Endothelial cell of umbilical vein (primary cell): ENCODE results near the gene GDPD4. TPM values are rescaled to one million over a fixed set of nuclear protein-coding genes. Genes with fewer than 3 reads are reported as not detected.

ENCODE experiments used
- BruUV-seq: library from RNA; stranded (reverse); fragments of 400-500 nt; replicated peaks from 2 replicates; lab custom pipeline; 2021; lab: Mats Ljungman, UMichigan
- CTCF ChIA-PET: fragments of 300-600, 350-600 bp; sonication (Branson Sonifier 250); formaldehyde crosslinking; loops from one replicate; lab custom pipeline; 2021; ENCODE audit warnings: antibody characterized with exemption, inconsistent platforms; lab: Charles Lee
- POLR2A ChIA-PET: fragments of 300-600, 350-600 bp; sonication (Branson Sonifier 250); formaldehyde crosslinking; loops from one replicate; lab custom pipeline; 2021; ENCODE audit warnings: antibody characterized with exemption, inconsistent platforms; lab: Charles Lee
- DNase-seq: peaks from one replicate; pipeline ENCODE4 v3.0.0-alpha.2; 2011; ENCODE audit warnings: low read depth, low spot score
- FAIRE-seq: peaks from 2 replicates; lab custom pipeline; 2011; peaks lifted over from hg19 to GRCh38; lab: Jason Lieb, UNC
- H2AFZ ChIP-seq: 2 replicates; pipeline ENCODE4 v1.6.0; 2012; ENCODE audit warnings: low read depth, low read length, control low read depth, inconsistent platforms
- H3K27ac ChIP-seq: 2 replicates; pipeline ENCODE4 v1.5.1; 2011; ENCODE audit warnings: low read depth, mild to moderate bottlenecking, control low read depth, low read length, moderate library complexity; ENCODE audit not compliant: insufficient read depth
- H3K27me3 ChIP-seq, 2 experiments: 2 replicates each; pipeline versions ENCODE4 v1.6.0 to v1.6.1; 2011; ENCODE audit warnings: low read length in 2 of 2, mixed read lengths in 1 of 2; ENCODE audit not compliant: control insufficient read depth in 2 of 2, insufficient read depth in 2 of 2
- H3K36me3 ChIP-seq, 2 experiments: 2 replicates in 1 of 2; 3 replicates in 1 of 2; pipeline ENCODE4 v1.5.1; 2011; ENCODE audit warnings: low read length in 2 of 2, mild to moderate bottlenecking in 1 of 2, moderate library complexity in 1 of 2; ENCODE audit not compliant: control insufficient read depth in 2 of 2, insufficient read depth in 2 of 2; ENCODE audit errors: extremely low read depth in 1 of 2
- H3K4me1 ChIP-seq: 3 replicates; pipeline ENCODE4 v1.5.1; 2011; ENCODE audit warnings: mild to moderate bottlenecking, low read length; ENCODE audit not compliant: control insufficient read depth, insufficient read depth; ENCODE audit errors: extremely low read depth
- H3K4me2 ChIP-seq: 2 replicates; pipeline ENCODE4 v1.6.1; 2011; ENCODE audit warnings: low read length, control low read depth, mixed read lengths; ENCODE audit not compliant: insufficient read depth
- H3K4me3 ChIP-seq, 3 experiments: fragments of 200-600 bp in 1 of 3; sonication (generic), shearing (Covaris generic) in 1 of 3; replicated peaks in 1 of 3; 2 replicates each; pipeline ENCODE4 v1.5.1; 2011 to 2016; ENCODE audit warnings: control low read depth in 3 of 3, low read length in 3 of 3, mild to moderate bottlenecking in 2 of 3, inconsistent platforms in 1 of 3, low read depth in 1 of 3, moderate library complexity in 1 of 3; ENCODE audit not compliant: insufficient read depth in 1 of 3
- H3K79me2 ChIP-seq: 2 replicates; pipeline ENCODE4 v1.6.0; 2012; ENCODE audit warnings: low read length, inconsistent platforms; ENCODE audit not compliant: control insufficient read depth, insufficient read depth
- H3K9ac ChIP-seq: replicated peaks from 2 replicates; pipeline ENCODE3; 2011; ENCODE audit warnings: low read length, control low read depth; ENCODE audit not compliant: insufficient read depth; ENCODE audit errors: extremely low read depth
- H3K9me1 ChIP-seq: replicated peaks from 3 replicates; pipeline ENCODE4 v1.6.0; 2011; ENCODE audit warnings: mild to moderate bottlenecking, low read length; ENCODE audit not compliant: control insufficient read depth, insufficient read depth; ENCODE audit errors: extremely low read depth
- H3K9me3 ChIP-seq: replicated peaks from 2 replicates; pipeline ENCODE4 v1.5.1; 2012; ENCODE audit warnings: low read length, inconsistent platforms; ENCODE audit not compliant: control insufficient read depth, insufficient read depth
- H4K20me1 ChIP-seq: replicated peaks from 2 replicates; pipeline ENCODE3; 2011; ENCODE audit warnings: mild to moderate bottlenecking, low read length; ENCODE audit not compliant: control insufficient read depth, insufficient read depth; ENCODE audit errors: extremely low read depth
- CTCF ChIP-seq, 2 donors: IDR thresholded peaks; 1 replicate in 1 of 2; 2 replicates in 1 of 2; pipeline ENCODE4 v1.5.1; 2011; ENCODE audit warnings: low read length in 2 of 2, mild to moderate bottlenecking in 2 of 2, moderate library complexity in 2 of 2, control low read depth in 1 of 2, inconsistent platforms in 1 of 2, low read depth in 1 of 2; ENCODE audit not compliant: insufficient read depth in 1 of 2; ENCODE audit errors: extremely low read depth in 1 of 2
- EZH2 ChIP-seq: IDR thresholded peaks from 2 replicates; pipeline ENCODE4 v1.6.1; 2012; ENCODE audit warnings: borderline replicate concordance, low read depth, mild to moderate bottlenecking, moderate library complexity, low read length, inconsistent platforms; ENCODE audit not compliant: severe bottlenecking
- FOS ChIP-seq: IDR thresholded peaks from 2 replicates; pipeline ENCODE4 v1.6.1; 2011; ENCODE audit warnings: mild to moderate bottlenecking, low read length, moderate library complexity, borderline replicate concordance; ENCODE audit not compliant: insufficient read depth
- GATA2 ChIP-seq: IDR thresholded peaks from 2 replicates; pipeline ENCODE4 v1.7.0; 2011; ENCODE audit warnings: low read depth, mild to moderate bottlenecking, moderate library complexity, mixed read lengths, low read length; ENCODE audit not compliant: insufficient read length, insufficient read depth
- JUN ChIP-seq: IDR thresholded peaks from 2 replicates; pipeline ENCODE4 v1.6.1; 2011; ENCODE audit warnings: borderline replicate concordance, low read depth; ENCODE audit not compliant: insufficient read length, insufficient read depth
- MAX ChIP-seq: IDR thresholded peaks from 2 replicates; pipeline ENCODE4 v1.6.1; 2011; ENCODE audit not compliant: insufficient read depth, insufficient read length
- MYC ChIP-seq: IDR thresholded peaks from one replicate; pipeline ENCODE4 v1.6.1; 2011; ENCODE audit warnings: mild to moderate bottlenecking, low read depth, low read length
- POLR2A ChIP-seq: IDR thresholded peaks from 2 replicates; pipeline ENCODE4 v1.6.1; 2012; ENCODE audit warnings: low read depth, mild to moderate bottlenecking, control low read depth, low read length
- POLR2AphosphoS5 ChIP-seq: IDR thresholded peaks from 2 replicates; pipeline ENCODE4 v1.6.1; 2012; ENCODE audit warnings: low read depth, mild to moderate bottlenecking, control low read depth, low read length, moderate library complexity; ENCODE audit not compliant: insufficient read depth
- dilution Hi-C: fragments of 300-500 bp; cut with MboI; formaldehyde crosslinking; loops from one replicate; pipeline ENCODE4 v1.15.0; 2019; ENCODE audit warnings: low sequenced_read_pairs; ENCODE audit not compliant: extremely low pct_ligation_motif_present
- intact Hi-C: fragments of 100-400 bp; cut with micrococcal nuclease; formaldehyde crosslinking; loops from one replicate; pipeline ENCODE4 v1.10.0; 2022
- polyA plus RNA-seq, 4 experiments: library from polyadenylated mRNA; depleted of rRNA in 3 of 4; stranded (reverse) in 3 of 4; unstranded in 1 of 4; fragments of >200 nt; gene quantifications; 2 replicates each; pipeline versions ENCODE4 v1.2.1 to v1.2.3, GENCODE V29; 2011 to 2012; ENCODE audit warnings: missing spikeins in 1 of 4
- total RNA-seq: library from RNA; stranded (reverse); gene quantifications from 2 replicates; pipeline ENCODE4 v1.2.3, GENCODE V29; 2021

GDPD4 gene
- total and polyA plus RNA-seq, 2 donors (not counting 3 experiments of a cell fraction or from before 2014, with no cell fraction given) = not detected

- Histone ChIP-seq H3K36me3 (no peaks in the 10 kb centered on the region), H3K27ac (no peak overlapping the region), H4K20me1 (no peaks in the 10 kb centered on the region), H3K4me1 (no peaks in the 10 kb centered on the region), H3K4me2 (no peak overlapping the region), H3K9me3 (no peaks in the 10 kb centered on the region), H3K27me3 (peaks cover 0 to 1% of the 10 kb centered on the region in 2 experiments), H3K9me1 (no peaks in the 10 kb centered on the region), H3K79me2 (no peaks in the 10 kb centered on the region), H3K4me3 (no peak overlapping the region), H3K9ac (no peak overlapping the region), H2AFZ (no peak overlapping the region)
- dilution Hi-C loops (no loop called here), intact Hi-C loops (no loop called here)
- no peak for TF ChIP-seq POLR2AphosphoS5
- no peak for TF ChIP-seq MAX
- no peak for TF ChIP-seq EZH2
- no peak for TF ChIP-seq CTCF (IDR thresholded peaks at IDR 0.05; ENCODE audit: extremely low read depth in 1 of 2, insufficient read depth in 1 of 2, low read depth in 1 of 2, low read length in 2 of 2)
- no peak for TF ChIP-seq MYC
- TF ChIP-seq GATA2 = no peak
- TF ChIP-seq FOS = no peak
- no peak for TF ChIP-seq POLR2A
- TF ChIP-seq JUN = no peak
- POLR2A ChIA-PET = no interaction called here
- CTCF ChIA-PET = no interaction called here
- FAIRE-seq (no peak), DNase-seq (no peak)
- no TSS peak for BruUV-seq
Measured at GRCh38 chr11:77232242-77232641, 69.2 kb downstream of the GDPD4 start.
